Peyer's patch (tissue), 4 donors: ENCODE data around the gene WDR87.

Source experiments
- CTCF ChIP-seq, 6 experiments: fragments of 450-650 bp in 4 of 6; fragments of 200-600 bp in 2 of 6; sonication (generic) in 1 of 6; IDR thresholded peaks; one replicate each; pipeline ENCODE4 v1.5.1; 2017 to 2019; ENCODE audit warnings: antibody characterized with exemption in 6 of 6, mild to moderate bottlenecking in 3 of 6, moderate library complexity in 1 of 6
- POLR2A ChIP-seq, 2 donors: fragments of 450-650 bp; IDR thresholded peaks; one replicate each; pipeline ENCODE4 v1.5.1; 2017; ENCODE audit warnings: antibody characterized with exemption in 2 of 2, mild to moderate bottlenecking in 2 of 2, moderate library complexity in 2 of 2

DNA sequence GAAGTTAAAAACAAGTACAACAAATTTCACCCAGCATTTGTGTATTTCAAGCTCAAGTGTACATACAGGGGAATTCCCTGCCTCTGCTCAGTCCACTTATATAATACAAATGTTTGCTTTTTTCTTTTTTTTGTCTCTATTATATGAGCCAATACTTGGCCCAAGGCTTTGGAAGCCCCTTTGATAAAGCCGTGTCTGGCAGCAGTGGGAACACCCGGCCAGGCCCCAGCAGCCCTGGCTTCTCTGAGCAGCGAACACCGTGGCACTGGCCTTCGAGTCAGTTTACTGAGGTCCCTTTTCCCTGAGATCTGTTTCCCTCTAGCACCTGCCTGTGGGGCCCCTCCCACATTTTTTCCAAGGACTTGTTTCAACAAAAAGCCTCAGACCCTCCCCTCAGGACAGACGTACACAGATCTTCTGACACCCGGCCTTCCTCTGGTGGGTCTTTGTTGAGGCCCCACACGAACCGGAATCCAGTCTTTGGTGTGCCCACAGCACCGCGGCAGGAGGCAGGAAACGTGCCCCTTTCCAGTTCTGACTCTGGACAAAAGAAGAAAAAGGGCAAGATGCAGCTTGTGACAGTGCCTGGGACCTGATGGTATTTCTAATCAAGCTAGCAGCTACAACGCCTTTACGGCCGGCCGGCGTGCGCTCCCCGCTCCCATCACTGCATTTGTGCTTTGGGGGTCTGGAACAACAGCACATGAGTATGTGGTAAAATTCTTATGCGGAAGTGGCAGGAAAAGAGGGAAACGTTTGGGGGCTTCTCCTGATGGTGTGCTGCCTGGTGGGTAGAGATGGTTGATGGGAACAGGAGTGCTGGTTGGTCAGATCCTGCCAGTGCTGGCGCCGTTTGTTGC, 14.4 kb upstream of the WDR87 start:
- no peak for TF ChIP-seq POLR2A (IDR thresholded peaks at IDR 0.05)
- no peak for TF ChIP-seq CTCF (IDR thresholded peaks at IDR 0.05)
